HepG2 (cell line): ENCODE measurements around the gene CDK10. TPM values are rescaled to one million over a fixed set of nuclear protein-coding genes. Genes with fewer than 3 reads are reported as not detected.

Experiments used
- ADNP ChIP-seq: sonication (generic); formaldehyde crosslinking; IDR thresholded peaks from 2 replicates; pipeline ENCODE4 v1.4.0; 2020; ENCODE audit warnings: missing genetic modification reagents
- CBFB ChIP-seq: sonication (generic); formaldehyde crosslinking; IDR thresholded peaks from 2 replicates; pipeline ENCODE4 v1.4.0; 2020; ENCODE audit warnings: missing genetic modification reagents
- HNF4A ChIP-seq: sonication (generic); formaldehyde crosslinking; IDR thresholded peaks from 2 replicates; pipeline ENCODE4 v1.4.0; 2020; ENCODE audit warnings: missing genetic modification reagents
- HNRNPH1 ChIP-seq: fragments of 200-400 bp; formaldehyde crosslinking; optimal IDR thresholded peaks from 2 replicates; pipeline ENCODE3; 2017; ENCODE audit warnings: mild to moderate bottlenecking, low read depth, low read length
- IRX3 ChIP-seq: sonication (generic); formaldehyde crosslinking; IDR thresholded peaks from 2 replicates; pipeline ENCODE4 v1.8.1; 2023; ENCODE audit warnings: mild to moderate bottlenecking, low read depth, missing genetic modification reagents, borderline replicate concordance
- KLF6 ChIP-seq: IDR thresholded peaks from 2 replicates; pipeline ENCODE4 v1.8.0; 2016; ENCODE audit warnings: missing biosample characterization, missing genetic modification reagents
- MIER2 ChIP-seq: IDR thresholded peaks from 2 replicates; pipeline ENCODE4 v1.6.1; 2016; ENCODE audit warnings: missing biosample characterization, missing genetic modification reagents
- NCOR1 ChIP-seq: fragments of 200-600 bp; sonication (generic); IDR thresholded peaks from 2 replicates; pipeline ENCODE4 v1.7.0; 2017; ENCODE audit warnings: antibody characterized with exemption, low read length, borderline replicate concordance
- PAWR ChIP-seq: sonication (generic); formaldehyde crosslinking; IDR thresholded peaks from 2 replicates; pipeline ENCODE4 v1.4.0; 2020; ENCODE audit warnings: missing genetic modification reagents, mild to moderate bottlenecking, borderline replicate concordance
- RBAK ChIP-seq: sonication (generic); formaldehyde crosslinking; IDR thresholded peaks from 2 replicates; pipeline ENCODE4 v1.5.1; 2020; ENCODE audit warnings: mild to moderate bottlenecking, missing genetic modification reagents
- REXO4 ChIP-seq: sonication (generic); formaldehyde crosslinking; IDR thresholded peaks from 2 replicates; pipeline ENCODE4 v1.8.0; 2022; ENCODE audit warnings: missing genetic modification reagents, mild to moderate bottlenecking, borderline replicate concordance
- RFX1 ChIP-seq: fragments of 450-650 bp; IDR thresholded peaks from 2 replicates; pipeline ENCODE4 v1.6.1; 2017
- RFXAP ChIP-seq: sonication (generic); formaldehyde crosslinking; IDR thresholded peaks from 2 replicates; pipeline ENCODE4 v1.4.0; 2020; ENCODE audit warnings: missing genetic modification reagents, borderline replicate concordance
- SPEN ChIP-seq: sonication (generic); formaldehyde crosslinking; IDR thresholded peaks from 2 replicates; pipeline ENCODE4 v1.5.1; 2020; ENCODE audit warnings: low read depth, mild to moderate bottlenecking, missing genetic modification reagents
- TMF1 ChIP-seq: sonication (generic); formaldehyde crosslinking; IDR thresholded peaks from 2 replicates; pipeline ENCODE4 v1.8.1; 2022; ENCODE audit warnings: low read depth, missing genetic modification reagents
- YEATS4 ChIP-seq: sonication (generic); formaldehyde crosslinking; IDR thresholded peaks from 2 replicates; pipeline ENCODE4 v1.4.0; 2020; ENCODE audit warnings: missing genetic modification reagents, borderline replicate concordance
- ZBTB3 ChIP-seq: sonication (generic); formaldehyde crosslinking; IDR thresholded peaks from 2 replicates; pipeline ENCODE4 v1.4.0; 2020; ENCODE audit warnings: low read depth, mild to moderate bottlenecking, moderate library complexity, missing genetic modification reagents, borderline replicate concordance
- ZBTB8A ChIP-seq: sonication (generic); formaldehyde crosslinking; IDR thresholded peaks from 2 replicates; pipeline ENCODE4 v1.4.0; 2020; ENCODE audit warnings: mild to moderate bottlenecking, low read depth, missing genetic modification reagents, borderline replicate concordance
- ZMYM4 ChIP-seq: sonication (generic); formaldehyde crosslinking; IDR thresholded peaks from 2 replicates; pipeline ENCODE4 v1.8.1; 2023; ENCODE audit warnings: mild to moderate bottlenecking, missing genetic modification reagents
- ZNF282 ChIP-seq: fragments of 450-650 bp; IDR thresholded peaks from 2 replicates; pipeline ENCODE4 v1.6.1; 2018; ENCODE audit not compliant: partially characterized antibody
- ZNF296 ChIP-seq: sonication (generic); formaldehyde crosslinking; conservative IDR thresholded peaks from 2 replicates; pipeline ENCODE4 v1.5.0; 2020; ENCODE audit warnings: mild to moderate bottlenecking, missing genetic modification reagents
- ZNF484 ChIP-seq: sonication (generic); formaldehyde crosslinking; IDR thresholded peaks from 2 replicates; pipeline ENCODE4 v1.5.1; 2020; ENCODE audit warnings: mild to moderate bottlenecking, low read depth, missing genetic modification reagents, borderline replicate concordance
- ZNF772 ChIP-seq: sonication (generic); formaldehyde crosslinking; IDR thresholded peaks from 2 replicates; pipeline ENCODE4 v1.5.0; 2020; ENCODE audit warnings: mild to moderate bottlenecking, missing genetic modification reagents
- ZNF792 ChIP-seq: IDR thresholded peaks from 2 replicates; pipeline ENCODE4 v1.6.1; 2016
- ZSCAN21 ChIP-seq: sonication (generic); formaldehyde crosslinking; IDR thresholded peaks from 2 replicates; pipeline ENCODE4 v1.8.0; 2022; ENCODE audit warnings: mild to moderate bottlenecking, missing genetic modification reagents, moderate library complexity, borderline replicate concordance
- polyA plus RNA-seq, 8 experiments: library from polyadenylated mRNA; depleted of rRNA in 3 of 8; stranded (reverse) in 7 of 8; unstranded in 1 of 8; fragments of >200 nt; fragmentation: Illumina TruSeq in 4 of 8; extraction: Trizol in 4 of 8; gene quantifications; 2 replicates each; pipeline versions ENCODE4 v1.2.1 to v1.2.3, GENCODE V29; 2011 to 2016; ENCODE audit warnings: low read depth in 4 of 8, missing spikeins in 1 of 8, mixed read lengths in 1 of 8; ENCODE audit not compliant: insufficient read depth in 1 of 8
- total RNA-seq, 5 experiments: library from RNA; depleted of rRNA; stranded (reverse); fragments of >200 nt; fragmentation: Illumina TruSeq; extraction: Trizol; gene quantifications; 2 replicates each; pipeline ENCODE4 v1.2.3, GENCODE V29; 2016; ENCODE audit warnings: low read depth in 1 of 5
- TF ChIP-seq, protein P1 (sequence below): sonication (generic); formaldehyde crosslinking; IDR thresholded peaks from 2 replicates; pipeline ENCODE4 v1.4.0; 2020; ENCODE audit warnings: missing genetic modification reagents
- TF ChIP-seq, protein P2 (sequence below): sonication (generic); IDR thresholded peaks from 2 replicates; pipeline ENCODE4 v1.6.1; 2016; ENCODE audit warnings: low read depth, borderline replicate concordance
- TF ChIP-seq, protein P3 (sequence below): sonication (generic); formaldehyde crosslinking; IDR thresholded peaks from 2 replicates; pipeline ENCODE4 v1.4.0; 2020; ENCODE audit warnings: missing genetic modification reagents

CDK10 gene
- total and polyA plus RNA-seq, 2 of the 13 experiments (the other 11 are each of a cell fraction or from before 2014, with no cell fraction given): 2.5 to 3.9 TPM

DNA sequence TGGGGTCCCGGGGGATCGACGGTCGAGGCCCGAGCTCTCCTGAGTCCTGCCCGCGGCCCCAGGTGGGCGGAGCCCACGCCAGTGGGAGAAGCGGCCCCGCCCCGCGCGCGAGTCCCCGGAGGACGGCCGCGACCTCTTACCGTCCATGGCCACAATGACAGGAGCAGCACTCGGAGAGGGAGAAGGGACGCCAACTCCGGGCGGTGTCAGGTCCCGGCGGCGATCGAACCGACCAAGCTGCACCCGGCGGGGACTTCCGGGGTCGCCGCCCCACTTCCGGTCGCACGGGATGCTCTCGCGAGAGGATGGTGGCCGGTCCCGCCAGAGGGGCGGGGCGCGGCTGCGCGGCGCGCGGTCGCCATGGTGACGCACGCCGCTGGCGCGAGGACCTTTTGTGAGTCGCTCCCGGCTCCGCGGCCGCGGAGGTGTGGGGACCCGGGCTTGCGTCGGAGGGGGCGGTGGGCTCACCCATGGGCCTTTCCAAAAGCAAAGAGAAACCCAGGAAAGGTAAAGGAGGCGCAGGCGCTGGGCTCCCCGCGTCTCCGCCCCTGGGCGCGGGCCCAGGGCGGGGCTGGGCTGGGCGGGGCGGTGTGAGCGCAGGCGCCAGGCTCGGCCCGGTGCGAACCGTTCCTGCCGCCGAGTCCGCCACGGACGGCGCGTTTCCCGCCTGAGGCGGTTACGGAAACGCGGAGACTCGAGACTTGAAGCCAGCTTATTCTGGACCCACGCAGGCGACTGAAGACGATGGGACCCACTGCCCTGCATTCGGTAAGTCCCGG, 28.9 kb upstream of the CDK10 start, which contains the start of the genes CHMP1A and SPATA33 (continued):
- TF ChIP-seq YEATS4 (peak; percentile 83), RBAK (CRISPR knock-in tag) (peak; percentile 40; the same call in 1 of the 2 replicates), ADNP (CRISPR knock-in tag) (0 out of 2 replicates have a peak, but pooled peaks have one; percentile 37), TMF1 (peak; percentile 19; the same call in 1 of the 2 replicates), ZNF772 (CRISPR knock-in tag) (peak; percentile 82; the same call in 1 of the 2 replicates), MIER2 (CRISPR knock-in tag) (0 out of 2 replicates have a peak, but pooled peaks have one; percentile 14), RFXAP (CRISPR knock-in tag) (peak; percentile 48; the same call in 1 of the 2 replicates), CBFB (CRISPR knock-in tag) (peak; percentile 90), RFX1 (peak; percentile 96), ZSCAN21 (peak; percentile 73; the same call in 1 of the 2 replicates), KLF6 (CRISPR knock-in tag) (peak; percentile 89), ZNF484 (no peak), ZBTB3 (CRISPR knock-in tag) (0 out of 2 replicates have a peak, but pooled peaks have one; percentile 1), PAWR (CRISPR knock-in tag) (no peak), ZNF792 (CRISPR knock-in tag) (peak; percentile 67), ZMYM4 (CRISPR knock-in tag) (peak; percentile 76; the same call in 1 of the 2 replicates), SPEN (peak; percentile 95), ZNF296 (CRISPR knock-in tag) (no peak), HNF4A (CRISPR knock-in tag) (peak; percentile 37; the same call in 1 of the 2 replicates), ZBTB8A (CRISPR knock-in tag) (0 out of 2 replicates have a peak, but pooled peaks have one; percentile 52), HNRNPH1 (no peak), ZNF282 (no peak), NCOR1 (no peak), REXO4 (CRISPR knock-in tag) (no peak), IRX3 (CRISPR knock-in tag) (no peak)
- TF ChIP-seq, protein P1, sequence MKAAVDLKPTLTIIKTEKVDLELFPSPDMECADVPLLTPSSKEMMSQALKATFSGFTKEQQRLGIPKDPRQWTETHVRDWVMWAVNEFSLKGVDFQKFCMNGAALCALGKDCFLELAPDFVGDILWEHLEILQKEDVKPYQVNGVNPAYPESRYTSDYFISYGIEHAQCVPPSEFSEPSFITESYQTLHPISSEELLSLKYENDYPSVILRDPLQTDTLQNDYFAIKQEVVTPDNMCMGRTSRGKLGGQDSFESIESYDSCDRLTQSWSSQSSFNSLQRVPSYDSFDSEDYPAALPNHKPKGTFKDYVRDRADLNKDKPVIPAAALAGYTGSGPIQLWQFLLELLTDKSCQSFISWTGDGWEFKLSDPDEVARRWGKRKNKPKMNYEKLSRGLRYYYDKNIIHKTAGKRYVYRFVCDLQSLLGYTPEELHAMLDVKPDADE: no peak
- TF ChIP-seq, protein P2, sequence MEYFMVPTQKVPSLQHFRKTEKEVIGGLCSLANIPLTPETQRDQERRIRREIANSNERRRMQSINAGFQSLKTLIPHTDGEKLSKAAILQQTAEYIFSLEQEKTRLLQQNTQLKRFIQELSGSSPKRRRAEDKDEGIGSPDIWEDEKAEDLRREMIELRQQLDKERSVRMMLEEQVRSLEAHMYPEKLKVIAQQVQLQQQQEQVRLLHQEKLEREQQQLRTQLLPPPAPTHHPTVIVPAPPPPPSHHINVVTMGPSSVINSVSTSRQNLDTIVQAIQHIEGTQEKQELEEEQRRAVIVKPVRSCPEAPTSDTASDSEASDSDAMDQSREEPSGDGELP: no peak
- TF ChIP-seq, protein P3, sequence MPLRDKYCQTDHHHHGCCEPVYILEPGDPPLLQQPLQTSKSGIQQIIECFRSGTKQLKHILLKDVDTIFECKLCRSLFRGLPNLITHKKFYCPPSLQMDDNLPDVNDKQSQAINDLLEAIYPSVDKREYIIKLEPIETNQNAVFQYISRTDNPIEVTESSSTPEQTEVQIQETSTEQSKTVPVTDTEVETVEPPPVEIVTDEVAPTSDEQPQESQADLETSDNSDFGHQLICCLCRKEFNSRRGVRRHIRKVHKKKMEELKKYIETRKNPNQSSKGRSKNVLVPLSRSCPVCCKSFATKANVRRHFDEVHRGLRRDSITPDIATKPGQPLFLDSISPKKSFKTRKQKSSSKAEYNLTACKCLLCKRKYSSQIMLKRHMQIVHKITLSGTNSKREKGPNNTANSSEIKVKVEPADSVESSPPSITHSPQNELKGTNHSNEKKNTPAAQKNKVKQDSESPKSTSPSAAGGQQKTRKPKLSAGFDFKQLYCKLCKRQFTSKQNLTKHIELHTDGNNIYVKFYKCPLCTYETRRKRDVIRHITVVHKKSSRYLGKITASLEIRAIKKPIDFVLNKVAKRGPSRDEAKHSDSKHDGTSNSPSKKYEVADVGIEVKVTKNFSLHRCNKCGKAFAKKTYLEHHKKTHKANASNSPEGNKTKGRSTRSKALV (CRISPR knock-in tag): peak; percentile 5; the same call in 1 of the 2 replicates
